BE2C (cell line): ENCODE data around the gene CDH4.

Experiments used
- DNase-seq: peaks from one replicate; pipeline ENCODE4 v3.0.0-alpha.2; 2020
- H3K27me3 ChIP-seq: fragments of 250-450 bp; sonication (Bioruptor Pico); 2 replicates; pipeline ENCODE4 v1.5.1; 2020; ENCODE audit warnings: mild to moderate bottlenecking
- H3K36me3 ChIP-seq: fragments of 250-450 bp; sonication (Bioruptor Pico); 2 replicates; pipeline ENCODE4 v1.5.1; 2020; ENCODE audit warnings: mild to moderate bottlenecking
- H3K4me1 ChIP-seq: fragments of 250-450 bp; sonication (Bioruptor Pico); 2 replicates; pipeline ENCODE4 v1.5.1; 2020
- H3K4me3 ChIP-seq: 2 replicates; pipeline ENCODE4 v1.5.1; 2011; ENCODE audit warnings: low read depth, low read length
- H3K9me3 ChIP-seq: fragments of 250-450 bp; sonication (Bioruptor Pico); 2 replicates; pipeline ENCODE4 v1.5.1; 2020
- TF ChIP-seq, protein P1 (sequence below): IDR thresholded peaks from 2 replicates; pipeline ENCODE4 v1.5.1; 2012; ENCODE audit warnings: mild to moderate bottlenecking, low read depth, low read length

The CDH4 gene

DNA sequence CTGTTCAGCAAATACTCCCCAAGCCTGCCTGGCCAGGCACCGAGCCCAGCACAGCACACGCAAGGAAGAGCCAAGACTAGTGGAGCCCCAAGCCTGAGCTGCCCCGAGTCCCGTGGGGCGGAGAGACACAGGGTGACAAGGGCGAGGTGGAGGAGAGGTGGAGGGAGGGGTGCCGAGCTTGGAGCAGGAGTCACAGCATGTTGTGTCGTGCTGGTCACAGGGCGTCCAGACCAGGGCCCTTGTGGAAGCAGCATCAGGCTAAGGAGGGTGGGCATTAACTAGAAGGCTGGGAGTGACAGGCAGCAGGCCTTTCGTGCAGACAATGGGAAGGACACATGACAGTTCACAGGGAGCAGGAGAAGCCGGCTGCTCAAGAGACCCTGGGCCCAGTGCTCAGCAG, 422.1 kb downstream of the CDH4 start:
- Histone ChIP-seq H3K27me3 (no peaks in the 10 kb centered on the region), H3K36me3 (no peaks in the 10 kb centered on the region), H3K9me3 (no peaks in the 10 kb centered on the region; the same call in 1 of the 2 replicates), H3K4me3 (no peak overlapping the region), H3K4me1 (no peaks in the 10 kb centered on the region)
- TF ChIP-seq, protein P1, sequence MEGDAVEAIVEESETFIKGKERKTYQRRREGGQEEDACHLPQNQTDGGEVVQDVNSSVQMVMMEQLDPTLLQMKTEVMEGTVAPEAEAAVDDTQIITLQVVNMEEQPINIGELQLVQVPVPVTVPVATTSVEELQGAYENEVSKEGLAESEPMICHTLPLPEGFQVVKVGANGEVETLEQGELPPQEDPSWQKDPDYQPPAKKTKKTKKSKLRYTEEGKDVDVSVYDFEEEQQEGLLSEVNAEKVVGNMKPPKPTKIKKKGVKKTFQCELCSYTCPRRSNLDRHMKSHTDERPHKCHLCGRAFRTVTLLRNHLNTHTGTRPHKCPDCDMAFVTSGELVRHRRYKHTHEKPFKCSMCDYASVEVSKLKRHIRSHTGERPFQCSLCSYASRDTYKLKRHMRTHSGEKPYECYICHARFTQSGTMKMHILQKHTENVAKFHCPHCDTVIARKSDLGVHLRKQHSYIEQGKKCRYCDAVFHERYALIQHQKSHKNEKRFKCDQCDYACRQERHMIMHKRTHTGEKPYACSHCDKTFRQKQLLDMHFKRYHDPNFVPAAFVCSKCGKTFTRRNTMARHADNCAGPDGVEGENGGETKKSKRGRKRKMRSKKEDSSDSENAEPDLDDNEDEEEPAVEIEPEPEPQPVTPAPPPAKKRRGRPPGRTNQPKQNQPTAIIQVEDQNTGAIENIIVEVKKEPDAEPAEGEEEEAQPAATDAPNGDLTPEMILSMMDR, result no peak
- DNase-seq, result no peak

DNA sequence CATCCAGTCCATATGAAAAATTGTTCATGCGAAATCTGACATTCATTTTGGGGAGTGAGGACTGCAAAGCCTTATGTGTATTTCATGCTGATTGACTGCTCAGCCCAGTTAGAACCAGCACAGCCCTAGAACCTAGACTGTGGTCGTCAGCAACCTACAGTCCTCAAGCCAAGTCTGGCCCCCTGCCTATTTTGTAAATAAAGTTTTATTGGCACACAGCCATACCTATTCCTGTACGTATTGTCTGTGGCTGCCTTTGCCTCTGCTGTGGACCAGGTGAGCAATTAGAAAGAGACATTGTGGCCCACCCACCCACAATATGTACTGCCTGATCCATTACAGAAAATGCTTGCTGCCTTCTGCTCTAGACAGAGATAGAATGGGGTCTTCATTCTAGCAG, 422.6 kb downstream of the CDH4 start:
- TF ChIP-seq, protein P1, result no peak
- no peak overlapping the region for H3K4me3 ChIP-seq
- no peaks in the 10 kb centered on the region for H3K4me1 ChIP-seq
- H3K36me3 ChIP-seq, result no peaks in the 10 kb centered on the region
- no peaks in the 10 kb centered on the region for H3K27me3 ChIP-seq
- H3K9me3 ChIP-seq, result no peaks in the 10 kb centered on the region; the same call in 1 of the 2 replicates
- DNase-seq, result no peak

DNA sequence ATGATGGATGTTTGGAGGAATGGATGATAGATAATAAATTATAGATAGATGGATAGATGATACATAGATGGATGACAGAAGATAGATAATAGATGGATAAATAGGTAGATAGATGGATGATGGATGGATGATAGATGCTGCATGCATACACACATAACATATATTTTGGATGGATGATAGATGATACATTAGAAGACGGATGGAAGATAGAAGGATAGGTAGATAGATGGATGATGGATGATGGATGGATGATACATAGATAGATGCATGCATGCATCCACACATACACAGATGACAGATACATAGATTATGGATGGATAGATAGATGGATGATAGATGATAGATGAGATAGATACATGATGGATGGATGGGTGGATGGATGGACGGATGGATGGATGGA, 425.9 kb downstream of the CDH4 start:
- TF ChIP-seq, protein P1, result no peak
- no peaks in the 10 kb centered on the region for H3K36me3 ChIP-seq
- no peak overlapping the region for H3K4me3 ChIP-seq

DNA sequence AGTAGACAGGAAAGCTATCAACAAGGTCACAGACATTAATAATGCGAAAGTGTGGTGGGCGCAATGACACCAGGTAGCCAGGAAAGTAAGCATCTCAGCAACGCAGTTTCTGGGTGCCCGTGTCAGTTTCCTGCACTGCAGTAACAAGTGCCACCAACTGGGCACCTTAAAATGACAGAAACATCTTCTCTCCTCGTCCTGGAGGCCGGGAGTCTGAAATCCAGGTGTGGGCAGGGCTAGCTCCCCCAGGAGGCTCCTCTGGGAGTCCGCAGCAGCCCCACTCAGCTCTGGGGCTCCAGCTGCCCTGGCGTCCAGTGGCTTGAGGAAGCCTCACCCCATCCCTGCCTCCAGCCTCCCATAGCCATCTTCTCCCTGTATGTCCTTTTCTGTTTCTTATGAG, 426.4 kb downstream of the CDH4 start:
- no peak for DNase-seq
- Histone ChIP-seq H3K4me1 (no peaks in the 10 kb centered on the region), H3K36me3 (no peaks in the 10 kb centered on the region), H3K9me3 (no peaks in the 10 kb centered on the region), H3K4me3 (no peak overlapping the region), H3K27me3 (no peaks in the 10 kb centered on the region)
- TF ChIP-seq, protein P1, result no peak

More for the DNA sequence above, 425.9 kb downstream of the CDH4 start:
- Histone ChIP-seq H3K9me3 (no peaks in the 10 kb centered on the region), H3K27me3 (no peaks in the 10 kb centered on the region), H3K4me1 (no peaks in the 10 kb centered on the region)
- no peak for DNase-seq

DNA sequence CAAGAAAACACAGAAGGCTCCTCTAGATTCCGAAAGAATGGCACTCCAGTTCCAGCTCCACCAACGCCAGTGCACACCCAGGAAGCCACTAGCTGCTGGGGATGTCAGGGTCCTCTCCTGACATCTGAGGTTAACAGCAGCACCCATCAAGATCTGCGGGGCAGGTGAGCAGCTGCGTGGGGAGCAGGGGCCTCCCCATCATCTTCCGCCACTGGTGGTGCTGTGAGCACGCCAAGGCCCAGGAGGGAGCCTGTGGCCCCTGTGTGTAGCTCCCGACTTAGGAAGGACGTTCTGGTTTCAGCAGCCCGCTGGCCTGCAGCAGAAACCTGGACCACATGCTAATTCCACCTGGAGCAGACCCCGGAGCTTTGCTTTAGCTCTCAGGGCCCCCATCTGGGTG, 427.4 kb downstream of the CDH4 start:
- H3K4me3 ChIP-seq, result no peak overlapping the region
- H3K36me3 ChIP-seq, result no peaks in the 10 kb centered on the region
- no peaks in the 10 kb centered on the region for H3K9me3 ChIP-seq
- H3K27me3 ChIP-seq, result 0 out of 2 replicates have a peak, but pooled peaks cover 2% of the 10 kb centered on the region
- TF ChIP-seq, protein P1, result no peak
- no peak for DNase-seq
- no peaks in the 10 kb centered on the region for H3K4me1 ChIP-seq

DNA sequence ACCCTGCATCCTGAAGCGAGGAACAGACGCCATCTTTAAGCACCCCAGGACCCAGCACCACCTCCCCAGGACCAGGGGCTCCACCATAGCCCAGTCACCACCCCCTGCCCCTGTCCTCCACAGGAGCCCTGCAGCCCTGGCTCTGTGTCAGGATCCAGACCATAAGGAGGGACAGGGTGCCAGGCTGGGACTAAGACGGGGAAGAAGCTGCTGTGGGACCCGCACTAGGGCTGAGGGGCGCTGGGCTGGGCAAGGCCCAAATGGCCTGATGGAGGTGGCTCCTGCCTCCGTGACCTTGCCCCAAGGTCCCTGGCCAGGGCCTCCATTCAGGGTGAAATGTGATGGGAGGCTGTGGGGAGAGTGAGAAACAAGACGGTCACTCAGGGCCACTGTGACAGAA, 428.0 kb downstream of the CDH4 start:
- no peak for DNase-seq
- Histone ChIP-seq H3K4me3 (no peak overlapping the region), H3K27me3 (0 out of 2 replicates have a peak, but pooled peaks cover 2% of the 10 kb centered on the region), H3K4me1 (no peaks in the 10 kb centered on the region), H3K9me3 (no peaks in the 10 kb centered on the region), H3K36me3 (no peaks in the 10 kb centered on the region)
- TF ChIP-seq, protein P1, result no peak
